Measurements from ENCODE around the gene ZSWIM6.

ZSWIM6 gene

DNA sequence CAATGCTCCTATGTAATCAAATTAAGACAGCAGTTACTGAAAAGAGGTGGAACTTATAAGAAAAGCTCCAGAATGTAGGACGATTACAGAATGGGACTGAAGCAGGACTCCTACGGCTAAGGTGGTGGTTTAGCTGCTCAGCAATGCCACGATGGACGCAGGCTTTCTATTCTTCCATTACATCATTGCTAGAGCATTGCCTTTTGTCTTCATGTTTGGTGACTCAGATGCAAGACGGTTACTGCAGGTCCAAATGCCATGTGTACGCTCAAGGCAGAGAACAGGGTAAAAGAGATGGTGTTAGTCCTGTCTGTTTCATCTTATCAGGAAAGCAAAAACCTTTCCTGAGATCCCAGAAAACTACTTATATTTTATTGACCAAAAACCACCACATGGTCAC is 255.1 kb downstream of the ZSWIM6 start:
- no peak for FAIRE-seq

DNA sequence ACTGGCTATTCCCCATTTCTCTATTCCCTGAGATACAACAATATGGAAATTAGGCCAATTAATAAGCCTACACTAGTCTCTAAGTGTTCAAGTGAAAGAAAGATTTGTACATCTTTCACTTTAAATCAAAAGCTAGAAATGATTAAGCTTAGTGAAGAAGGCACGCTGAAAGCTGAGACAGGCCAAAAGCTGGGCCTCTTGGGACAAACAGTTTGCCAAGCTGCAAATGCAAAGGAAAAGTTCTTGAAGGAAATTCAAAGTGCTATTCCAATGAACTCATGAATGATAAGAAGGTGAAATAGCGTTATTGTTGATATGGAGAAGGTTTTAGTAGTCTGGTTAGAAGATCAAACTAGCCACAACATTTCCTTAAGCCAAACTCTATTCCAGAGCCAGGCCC is 256.2 kb downstream of the ZSWIM6 start:
- FAIRE-seq (no peak), DNase-seq (ENCODE audit: insufficient read length, low spot score) (no peak)
- TF ChIP-seq, protein P1, sequence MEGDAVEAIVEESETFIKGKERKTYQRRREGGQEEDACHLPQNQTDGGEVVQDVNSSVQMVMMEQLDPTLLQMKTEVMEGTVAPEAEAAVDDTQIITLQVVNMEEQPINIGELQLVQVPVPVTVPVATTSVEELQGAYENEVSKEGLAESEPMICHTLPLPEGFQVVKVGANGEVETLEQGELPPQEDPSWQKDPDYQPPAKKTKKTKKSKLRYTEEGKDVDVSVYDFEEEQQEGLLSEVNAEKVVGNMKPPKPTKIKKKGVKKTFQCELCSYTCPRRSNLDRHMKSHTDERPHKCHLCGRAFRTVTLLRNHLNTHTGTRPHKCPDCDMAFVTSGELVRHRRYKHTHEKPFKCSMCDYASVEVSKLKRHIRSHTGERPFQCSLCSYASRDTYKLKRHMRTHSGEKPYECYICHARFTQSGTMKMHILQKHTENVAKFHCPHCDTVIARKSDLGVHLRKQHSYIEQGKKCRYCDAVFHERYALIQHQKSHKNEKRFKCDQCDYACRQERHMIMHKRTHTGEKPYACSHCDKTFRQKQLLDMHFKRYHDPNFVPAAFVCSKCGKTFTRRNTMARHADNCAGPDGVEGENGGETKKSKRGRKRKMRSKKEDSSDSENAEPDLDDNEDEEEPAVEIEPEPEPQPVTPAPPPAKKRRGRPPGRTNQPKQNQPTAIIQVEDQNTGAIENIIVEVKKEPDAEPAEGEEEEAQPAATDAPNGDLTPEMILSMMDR (IDR thresholded peaks at IDR 0.05; ENCODE audit: insufficient read depth, missing control alignments), result no peak

More for the DNA sequence above, 255.1 kb downstream of the ZSWIM6 start:
- no peak for DNase-seq (ENCODE audit: insufficient read length, low spot score)
- TF ChIP-seq, protein P1 (IDR thresholded peaks at IDR 0.05; ENCODE audit: insufficient read depth, missing control alignments), result no peak

DNA sequence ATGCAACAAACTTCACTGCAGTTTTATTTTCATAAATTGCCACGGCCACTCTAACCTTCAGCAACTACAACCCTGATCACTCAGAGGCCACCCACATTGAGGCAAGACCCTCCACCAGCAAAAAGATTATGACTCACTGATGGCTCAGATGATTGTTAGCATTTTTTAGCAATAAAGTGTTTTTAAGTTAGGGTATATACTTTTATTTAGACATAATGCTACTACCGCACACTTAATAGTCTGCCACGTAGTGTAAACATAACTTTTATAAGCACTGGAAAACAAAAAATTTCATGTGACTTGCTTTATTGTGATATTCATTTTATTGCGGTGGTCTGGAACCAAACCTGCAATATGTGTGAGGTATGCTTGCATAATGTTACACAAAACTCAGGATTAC is 257.9 kb downstream of the ZSWIM6 start:
- TF ChIP-seq, protein P1 (IDR thresholded peaks at IDR 0.05; ENCODE audit: insufficient read depth, missing control alignments), result no peak
- DNase-seq (ENCODE audit: insufficient read length, low spot score) (no peak), FAIRE-seq (no peak)

DNA sequence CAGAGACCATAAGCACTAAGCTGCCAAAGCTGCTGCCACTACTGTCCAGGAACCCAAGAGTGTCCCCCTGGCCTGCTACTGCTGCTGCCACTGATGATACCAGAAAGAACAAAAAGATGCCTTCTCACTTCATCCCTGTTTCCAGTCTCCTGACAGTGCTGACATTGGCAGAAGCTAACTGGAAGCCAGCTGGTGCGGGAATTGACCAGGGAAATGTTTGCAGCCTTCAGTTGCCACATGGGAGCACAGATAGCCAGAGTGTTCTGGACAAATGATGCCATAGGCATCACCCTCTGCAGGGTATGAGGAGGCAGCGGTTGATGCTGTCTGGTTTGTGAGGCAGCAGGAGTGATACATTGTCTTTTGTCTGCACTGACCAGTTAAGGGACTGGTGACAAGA is 258.4 kb downstream of the ZSWIM6 start:
- DNase-seq (ENCODE audit: insufficient read length, low spot score) (no peak), FAIRE-seq (no peak)
- TF ChIP-seq, protein P1 (IDR thresholded peaks at IDR 0.05; ENCODE audit: insufficient read depth, missing control alignments), result no peak

DNA sequence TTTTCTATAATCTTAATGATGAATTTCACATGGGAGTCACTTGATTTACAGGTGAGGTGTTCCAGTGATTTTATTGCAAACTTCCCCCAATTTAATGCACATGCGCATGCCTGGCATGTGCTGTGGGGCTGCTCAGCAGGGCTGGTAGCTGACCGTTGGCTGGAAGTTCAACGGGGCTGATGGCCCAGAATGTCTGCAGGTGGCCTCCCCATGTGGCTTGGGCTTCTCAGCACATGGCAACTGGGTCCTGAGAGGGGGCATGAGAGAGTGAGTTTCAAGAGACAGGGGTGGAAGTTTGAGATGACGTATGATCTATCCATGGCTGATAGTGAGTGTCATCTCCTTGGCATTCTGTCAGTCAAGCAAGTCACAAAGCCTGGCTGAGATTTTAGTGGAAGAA is 259.8 kb downstream of the ZSWIM6 start:
- TF ChIP-seq, protein P1 (IDR thresholded peaks at IDR 0.05; ENCODE audit: insufficient read depth, missing control alignments), result no peak
- DNase-seq (ENCODE audit: insufficient read length, low spot score), result no peak
- FAIRE-seq, result no peak

DNA sequence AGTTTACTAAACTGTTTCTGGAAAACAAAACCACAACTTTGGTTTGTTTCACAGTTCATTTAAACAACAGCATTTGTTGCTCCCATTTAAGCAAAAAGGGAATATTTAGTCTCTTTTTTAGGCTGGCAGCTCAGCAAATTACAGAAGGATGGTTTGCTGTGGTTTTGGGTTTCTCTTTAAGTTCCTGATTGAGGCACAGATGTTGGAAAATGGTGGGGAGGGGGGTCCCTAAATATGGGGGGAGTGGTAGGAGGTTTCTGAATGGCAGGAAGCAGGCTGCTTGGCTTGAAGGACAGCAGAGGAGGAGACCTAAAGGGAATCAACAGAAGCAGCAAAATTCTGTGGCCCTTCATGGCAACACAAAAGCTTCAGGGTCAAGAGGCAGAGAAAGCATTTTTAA is 263.4 kb downstream of the ZSWIM6 start:
- no peak for FAIRE-seq
- TF ChIP-seq, protein P1 (IDR thresholded peaks at IDR 0.05; ENCODE audit: insufficient read depth, missing control alignments), result no peak
- no peak for DNase-seq (ENCODE audit: insufficient read length, low spot score)
